OCI-LY7 (cell line): Measurements from ENCODE around the gene SMARCC1. TPM values are rescaled to one million over a fixed set of nuclear protein-coding genes. Genes with fewer than 3 reads are reported as not detected.
"Not testable (repeated sequence)": the region's sequence is repeated elsewhere in the genome, so short reads cannot be mapped to it uniquely, and the experiment has no call there.

ENCODE experiments used
- Bru-seq: library from RNA; stranded (reverse); fragments of 400-500 nt; gene quantifications from one replicate; lab custom pipeline; 2021; lab: Mats Ljungman, UMichigan
- BruChase-seq, 2 experiments: library from RNA; stranded (reverse); fragments of 400-500 nt; gene quantifications; one replicate each; lab custom pipeline; 2021; lab: Mats Ljungman, UMichigan
- BruUV-seq: library from RNA; stranded (reverse); fragments of 400-500 nt; replicated peaks from 2 replicates; lab custom pipeline; 2021; lab: Mats Ljungman, UMichigan
- CTCF ChIA-PET: fragments of 300-600 bp; sonication (Branson Sonifier 250); formaldehyde crosslinking; loops from one replicate; lab custom pipeline; 2022; ENCODE audit warnings: antibody characterized with exemption; ENCODE audit not compliant: unreplicated experiment; lab: Charles Lee
- POLR2A ChIA-PET: fragments of 300-600 bp; sonication (Branson Sonifier 250); formaldehyde crosslinking; loops from one replicate; lab custom pipeline; 2022; ENCODE audit warnings: antibody characterized with exemption; lab: Charles Lee
- DNase-seq: peaks from one replicate; pipeline ENCODE4 v3.0.0-alpha.2; 2015; ENCODE audit warnings: low spot score
- H2AFZ ChIP-seq: fragments of 200-600 bp; sonication (generic), shearing (Covaris generic); 2 replicates; pipeline ENCODE4 v1.6.1; 2014; ENCODE audit warnings: mild to moderate bottlenecking, antibody characterized with exemption, low read length, moderate library complexity
- H3K27ac ChIP-seq: fragments of 200-600 bp; sonication (generic); 2 replicates; pipeline ENCODE4 v1.5.1; 2014; ENCODE audit warnings: mixed run types, low read depth, mild to moderate bottlenecking, moderate library complexity, low read length, inconsistent platforms; ENCODE audit not compliant: poor library complexity, severe bottlenecking
- H3K36me3 ChIP-seq: fragments of 200-600 bp; sonication (generic); 2 replicates; pipeline ENCODE4 v1.6.1; 2014; ENCODE audit warnings: mild to moderate bottlenecking, antibody characterized with exemption, low read length, moderate library complexity, mixed read lengths; ENCODE audit not compliant: insufficient read depth
- H3K4me1 ChIP-seq: fragments of 200-600 bp; sonication (generic); 2 replicates; pipeline ENCODE4 v1.5.1; 2014; ENCODE audit warnings: mild to moderate bottlenecking, low read length; ENCODE audit not compliant: insufficient read depth, poor library complexity, severe bottlenecking
- H3K4me2 ChIP-seq: fragments of 200-600 bp; sonication (generic); 2 replicates; pipeline ENCODE4 v1.6.1; 2014; ENCODE audit warnings: mild to moderate bottlenecking, low read length
- H3K4me3 ChIP-seq: fragments of 200-600 bp; sonication (generic); 2 replicates; pipeline ENCODE4 v1.5.1; 2014; ENCODE audit warnings: mild to moderate bottlenecking, low read depth, low read length; ENCODE audit not compliant: poor library complexity, severe bottlenecking
- H3K79me2 ChIP-seq: fragments of 200-600 bp; sonication (generic); 2 replicates; pipeline ENCODE4 v1.6.1; 2016; ENCODE audit warnings: low read depth, mild to moderate bottlenecking, low read length, moderate library complexity, mixed read lengths; ENCODE audit not compliant: insufficient read depth
- H3K9me2 ChIP-seq: fragments of 200-600 bp; sonication (generic); 2 replicates; pipeline ENCODE4 v1.6.1; 2016; ENCODE audit warnings: mild to moderate bottlenecking, low read length, mixed read lengths; ENCODE audit not compliant: insufficient read depth
- H3K9me3 ChIP-seq: fragments of 200-600 bp; sonication (generic); 2 replicates; pipeline ENCODE4 v1.6.1; 2014; ENCODE audit warnings: mild to moderate bottlenecking, mixed run types, low read length, mixed read lengths
- H4K20me1 ChIP-seq: fragments of 200-600 bp; sonication (generic); 2 replicates; pipeline ENCODE4 v1.6.1; 2014; ENCODE audit warnings: mild to moderate bottlenecking, antibody characterized with exemption, low read length, moderate library complexity, mixed read lengths; ENCODE audit not compliant: insufficient read depth
- CTCF ChIP-seq: fragments of 200-600 bp; sonication (generic); conservative IDR thresholded peaks from 2 replicates; pipeline ENCODE4 v1.5.1; 2014; ENCODE audit warnings: mild to moderate bottlenecking, antibody characterized with exemption, low read length, moderate library complexity, mixed read lengths
- EZH2phosphoT487 ChIP-seq: fragments of 200-600 bp; sonication (generic); IDR thresholded peaks from 2 replicates; pipeline ENCODE4 v1.6.1; 2018; ENCODE audit warnings: low read depth, borderline replicate concordance, mild to moderate bottlenecking, mixed run types, antibody characterized with exemption, low read length, moderate library complexity, mixed read lengths
- intact Hi-C: fragments of 100-400 bp; cut with micrococcal nuclease; formaldehyde crosslinking; loops from one replicate; pipeline ENCODE4 v1.10.0; 2022; ENCODE audit not compliant: unreplicated experiment
- long read RNA-seq: library from polyadenylated mRNA; stranded (forward); transcript quantifications from one replicate; pipeline ENCODE4 v2.0.0, GENCODE V29; 2022
- total RNA-seq, 2 experiments: library from RNA; depleted of rRNA in 1 of 2; stranded (reverse); fragments of >200 nt in 1 of 2; shearing (Covaris generic) in 1 of 2; gene quantifications; 2 replicates each; pipeline ENCODE4 v1.2.3, GENCODE V29; 2014 to 2022

The SMARCC1 gene
- total RNA-seq (2014; rRNA removed; shearing (Covaris generic)) (70.5 and 83.2 TPM in 2 replicates), total RNA-seq (2022) (176 and 182 TPM in 2 replicates), Bru-seq, nascent RNA (percentile 92 among the genes with signal in this experiment), BruChase-seq, experiment 1, labeled RNA remaining after a 6-hour chase (percentile 93 among the genes with signal in this experiment), BruChase-seq, experiment 2, labeled RNA remaining after a 2-hour chase (percentile 87 among the genes with signal in this experiment)
- long read RNA-seq, full-length matches to known transcripts, result 112 of 203 reads
- long read RNA-seq, partial matches to known transcripts, result 27 of 203 reads
- long read RNA-seq, other reads (novel, unspliced or antisense), result 64 of 203 reads

GRCh38 chr3:47781685-47782445 lies at the start of gene SMARCC1:
Gene SMARCC1, minus strand, starts transcription at chr3:47781893. Its CDS starts 96 bp downstream, at chr3:47781797.
- Histone ChIP-seq H3K4me3 (peak within 1 kb of the TSS; percentile 96), H3K27ac (peak within 1 kb of the TSS; percentile 88), H3K4me2 (peak within 1 kb of the TSS; percentile 98), H3K9me3 (no peaks in the 10 kb centered on the region), H4K20me1 (peaks cover 11% of the 10 kb centered on the region; the same call in 1 of the 2 replicates), H3K4me1 (peaks cover 42% of the 10 kb centered on the region), H3K79me2 (peaks cover 55% of the 10 kb centered on the region), H3K36me3 (peaks cover 29% of the 10 kb centered on the region), H3K9me2 (no peaks in the 10 kb centered on the region), H2AFZ (peak within 1 kb of the TSS; percentile 71)
- CTCF ChIA-PET, result no interaction called here
- TSS peak; percentile 96 for BruUV-seq
- TF ChIP-seq CTCF, result no peak
- no peak for TF ChIP-seq EZH2phosphoT487
- POLR2A ChIA-PET, result interaction anchor here (0.5 to 0.7 kb wide), 3 partner anchors 38 to 1605 kb away, joined by 3 to 7 read pairs (median 4); no protein-coding TSS in a partner anchor
- intact Hi-C loops, result loop anchor here (5.0 kb wide), 1 partner anchor 520 kb away; the partner anchor contains the start of gene NME6
- DNase-seq, result peak; percentile 99

GRCh38 chr3:47829482-47829881 lies 47.8 kb upstream of the SMARCC1 start:
- Histone ChIP-seq H3K4me1 (peaks cover 17% of the 10 kb centered on the region), H3K36me3 (peaks cover 85% of the 10 kb centered on the region), H3K79me2 (peaks cover 33% of the 10 kb centered on the region)
- H3K9me3 ChIP-seq, H3K4me2 ChIP-seq, H3K4me3 ChIP-seq, H3K27ac ChIP-seq, H3K9me2 ChIP-seq, BruUV-seq, H4K20me1 ChIP-seq, H2AFZ ChIP-seq, DNase-seq, CTCF ChIA-PET, intact Hi-C loops: not testable (repeated sequence)
- POLR2A ChIA-PET, result interaction anchor here (0.9 kb wide), 1 partner anchor 10 kb away, joined by 3 read pairs; no protein-coding TSS in a partner anchor

- no peaks in the 10 kb centered on the region for H3K9me2 ChIP-seq
- TF ChIP-seq EZH2phosphoT487, result no peak
- no peak for TF ChIP-seq CTCF
- BruUV-seq, result no TSS peak
- H3K79me2 ChIP-seq, result peaks cover 33% of the 10 kb centered on the region
- H4K20me1 ChIP-seq, result no peaks in the 10 kb centered on the region; the same call in 1 of the 2 replicates
- CTCF ChIA-PET, result interaction anchor here (0.6 to 0.7 kb wide), 2 partner anchors 29 to 188 kb away, joined by 3 read pairs; no protein-coding TSS in a partner anchor
- POLR2A ChIA-PET, result interaction anchor here (0.5 to 1.4 kb wide), 11 partner anchors 10 to 375 kb away, joined by 3 to 10 read pairs (median 3); no protein-coding TSS in a partner anchor
- peak; percentile 21 for DNase-seq
- H3K36me3 ChIP-seq, result peaks cover 58% of the 10 kb centered on the region
- peak overlapping the region; percentile 98 for H3K4me3 ChIP-seq
- peak overlapping the region; percentile 61; the same call in 1 of the 2 replicates for H2AFZ ChIP-seq
- intact Hi-C loops, result loop anchor here (1.0 kb wide), 1 partner anchor 303 kb away; no protein-coding TSS in a partner anchor
- peak overlapping the region; percentile 96 for H3K4me2 ChIP-seq
- peak overlapping the region; percentile 24 for H3K27ac ChIP-seq
- H3K9me3 ChIP-seq, result no peaks in the 10 kb centered on the region
- peaks cover 20% of the 10 kb centered on the region for H3K4me1 ChIP-seq
These were observed 43.9 kb upstream of the SMARCC1 start for GRCh38 chr3:47825590-47825989.
